OCI-LY7 (cell line): ENCODE data around the gene RSRC2. TPM values are rescaled to one million over a fixed set of nuclear protein-coding genes. Genes with fewer than 3 reads are reported as not detected.
"Not testable (repeated sequence)": the region's sequence is repeated elsewhere in the genome, so short reads cannot be mapped to it uniquely, and the experiment has no call there.

Experiments used
- BruUV-seq: library from RNA; stranded (reverse); fragments of 400-500 nt; replicated peaks from 2 replicates; lab custom pipeline; 2021; lab: Mats Ljungman, UMichigan
- CTCF ChIA-PET: fragments of 300-600 bp; sonication (Branson Sonifier 250); formaldehyde crosslinking; loops from one replicate; lab custom pipeline; 2022; ENCODE audit warnings: antibody characterized with exemption; ENCODE audit not compliant: unreplicated experiment; lab: Charles Lee
- POLR2A ChIA-PET: fragments of 300-600 bp; sonication (Branson Sonifier 250); formaldehyde crosslinking; loops from one replicate; lab custom pipeline; 2022; ENCODE audit warnings: antibody characterized with exemption; lab: Charles Lee
- DNase-seq: peaks from one replicate; pipeline ENCODE4 v3.0.0-alpha.2; 2015; ENCODE audit warnings: low spot score
- H2AFZ ChIP-seq: fragments of 200-600 bp; sonication (generic), shearing (Covaris generic); 2 replicates; pipeline ENCODE4 v1.6.1; 2014; ENCODE audit warnings: mild to moderate bottlenecking, antibody characterized with exemption, low read length, moderate library complexity
- H3K27ac ChIP-seq: fragments of 200-600 bp; sonication (generic); 2 replicates; pipeline ENCODE4 v1.5.1; 2014; ENCODE audit warnings: mixed run types, low read depth, mild to moderate bottlenecking, moderate library complexity, low read length, inconsistent platforms; ENCODE audit not compliant: poor library complexity, severe bottlenecking
- H3K36me3 ChIP-seq: fragments of 200-600 bp; sonication (generic); 2 replicates; pipeline ENCODE4 v1.6.1; 2014; ENCODE audit warnings: mild to moderate bottlenecking, antibody characterized with exemption, low read length, moderate library complexity, mixed read lengths; ENCODE audit not compliant: insufficient read depth
- H3K4me1 ChIP-seq: fragments of 200-600 bp; sonication (generic); 2 replicates; pipeline ENCODE4 v1.5.1; 2014; ENCODE audit warnings: mild to moderate bottlenecking, low read length; ENCODE audit not compliant: insufficient read depth, poor library complexity, severe bottlenecking
- H3K4me2 ChIP-seq: fragments of 200-600 bp; sonication (generic); 2 replicates; pipeline ENCODE4 v1.6.1; 2014; ENCODE audit warnings: mild to moderate bottlenecking, low read length
- H3K4me3 ChIP-seq: fragments of 200-600 bp; sonication (generic); 2 replicates; pipeline ENCODE4 v1.5.1; 2014; ENCODE audit warnings: mild to moderate bottlenecking, low read depth, low read length; ENCODE audit not compliant: poor library complexity, severe bottlenecking
- H3K79me2 ChIP-seq: fragments of 200-600 bp; sonication (generic); 2 replicates; pipeline ENCODE4 v1.6.1; 2016; ENCODE audit warnings: low read depth, mild to moderate bottlenecking, low read length, moderate library complexity, mixed read lengths; ENCODE audit not compliant: insufficient read depth
- H3K9me2 ChIP-seq: fragments of 200-600 bp; sonication (generic); 2 replicates; pipeline ENCODE4 v1.6.1; 2016; ENCODE audit warnings: mild to moderate bottlenecking, low read length, mixed read lengths; ENCODE audit not compliant: insufficient read depth
- H3K9me3 ChIP-seq: fragments of 200-600 bp; sonication (generic); 2 replicates; pipeline ENCODE4 v1.6.1; 2014; ENCODE audit warnings: mild to moderate bottlenecking, mixed run types, low read length, mixed read lengths
- H4K20me1 ChIP-seq: fragments of 200-600 bp; sonication (generic); 2 replicates; pipeline ENCODE4 v1.6.1; 2014; ENCODE audit warnings: mild to moderate bottlenecking, antibody characterized with exemption, low read length, moderate library complexity, mixed read lengths; ENCODE audit not compliant: insufficient read depth
- CTCF ChIP-seq: fragments of 200-600 bp; sonication (generic); conservative IDR thresholded peaks from 2 replicates; pipeline ENCODE4 v1.5.1; 2014; ENCODE audit warnings: mild to moderate bottlenecking, antibody characterized with exemption, low read length, moderate library complexity, mixed read lengths
- EZH2phosphoT487 ChIP-seq: fragments of 200-600 bp; sonication (generic); IDR thresholded peaks from 2 replicates; pipeline ENCODE4 v1.6.1; 2018; ENCODE audit warnings: low read depth, borderline replicate concordance, mild to moderate bottlenecking, mixed run types, antibody characterized with exemption, low read length, moderate library complexity, mixed read lengths
- intact Hi-C: fragments of 100-400 bp; cut with micrococcal nuclease; formaldehyde crosslinking; loops from one replicate; pipeline ENCODE4 v1.10.0; 2022; ENCODE audit not compliant: unreplicated experiment
- total RNA-seq, 2 experiments: library from RNA; depleted of rRNA in 1 of 2; stranded (reverse); fragments of >200 nt in 1 of 2; shearing (Covaris generic) in 1 of 2; gene quantifications; 2 replicates each; pipeline ENCODE4 v1.2.3, GENCODE V29; 2014 to 2022

RSRC2 gene
- total RNA-seq, 2 experiments from 2014 or later = 91.7 to 132 TPM

GRCh38 chr12:122569288-122569687 lies 42.6 kb upstream of the RSRC2 start:
- H3K4me2 ChIP-seq = no peak overlapping the region
- peaks cover 93% of the 10 kb centered on the region for H3K36me3 ChIP-seq
- H3K9me3 ChIP-seq = no peaks in the 10 kb centered on the region
- H3K27ac ChIP-seq = no peak overlapping the region
- POLR2A ChIA-PET = interaction anchor here (0.6 to 3.4 kb wide), 4 partner anchors 10 to 32 kb away, joined by 3 to 13 read pairs (median 4); no protein-coding TSS in a partner anchor
- CTCF ChIA-PET = no interaction called here
- no TSS peak for BruUV-seq
- H4K20me1 ChIP-seq = no peaks in the 10 kb centered on the region
- no peak for TF ChIP-seq CTCF
- no peak for TF ChIP-seq EZH2phosphoT487
- DNase-seq = no peak
- no peaks in the 10 kb centered on the region for H3K9me2 ChIP-seq
- H3K79me2 ChIP-seq = no peaks in the 10 kb centered on the region
- H3K4me3 ChIP-seq = no peak overlapping the region
- no peak overlapping the region for H2AFZ ChIP-seq
- no peaks in the 10 kb centered on the region for H3K4me1 ChIP-seq
- intact Hi-C loops = no loop called here

DNA sequence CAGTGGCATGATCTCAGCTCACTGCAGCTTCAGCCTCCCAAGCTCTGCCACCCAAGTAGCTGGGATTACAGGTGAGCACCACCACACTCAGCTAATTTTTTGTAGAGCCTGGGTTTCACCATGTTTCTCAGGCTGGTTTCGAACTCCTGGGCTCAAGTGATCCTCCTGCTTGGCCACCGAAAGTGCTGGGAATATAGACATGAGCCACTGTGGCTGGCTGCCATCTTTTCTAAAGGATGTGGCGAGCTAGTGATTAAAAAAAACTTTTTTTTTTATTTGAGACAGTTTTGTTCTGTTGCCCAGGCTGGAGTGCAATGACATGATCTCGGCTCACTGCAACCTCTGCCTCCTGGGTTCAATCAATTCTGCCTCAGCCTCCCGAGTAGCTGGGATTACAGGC lies 40.1 kb upstream of the RSRC2 start:
- CTCF ChIA-PET, H4K20me1 ChIP-seq, H3K4me2 ChIP-seq, H3K4me1 ChIP-seq, H3K9me3 ChIP-seq, DNase-seq, H3K9me2 ChIP-seq, BruUV-seq, H3K79me2 ChIP-seq, H3K4me3 ChIP-seq, H3K27ac ChIP-seq, intact Hi-C loops, H2AFZ ChIP-seq: not testable (repeated sequence)
- H3K36me3 ChIP-seq = peaks cover 93% of the 10 kb centered on the region
- POLR2A ChIA-PET = interaction anchor here (0.6 to 3.4 kb wide), 6 partner anchors 11 to 798 kb away, joined by 3 to 13 read pairs (median 3); no protein-coding TSS in a partner anchor

GRCh38 chr12:122563361-122563760 lies 36.6 kb upstream of the RSRC2 start:
- CTCF ChIA-PET = no interaction called here
- no TSS peak for BruUV-seq
- intact Hi-C loops = no loop called here

More at GRCh38 chr12:122563361-122563760, 36.6 kb upstream of the RSRC2 start:
- H3K4me3 ChIP-seq = no peak overlapping the region
- H3K9me2 ChIP-seq = no peaks in the 10 kb centered on the region
- no peak overlapping the region for H3K4me2 ChIP-seq
- no peak for TF ChIP-seq EZH2phosphoT487
- no peak for TF ChIP-seq CTCF
- no peak for DNase-seq
- POLR2A ChIA-PET = interaction anchor here (1.1 to 1.2 kb wide), 2 partner anchors 17 to 325 kb away, joined by 3 to 4 read pairs; no protein-coding TSS in a partner anchor
- H3K79me2 ChIP-seq = peaks cover 6% of the 10 kb centered on the region; the same call in 1 of the 2 replicates
- H3K4me1 ChIP-seq = peaks cover 26% of the 10 kb centered on the region
- H3K27ac ChIP-seq = no peak overlapping the region
- no peaks in the 10 kb centered on the region for H4K20me1 ChIP-seq
- no peak overlapping the region for H2AFZ ChIP-seq
- H3K9me3 ChIP-seq = no peaks in the 10 kb centered on the region
- peaks cover 90% of the 10 kb centered on the region for H3K36me3 ChIP-seq
